GM12873 (cell line): ENCODE results near the gene RAMP3.

Experiments
- TF ChIP-seq, protein P1 (sequence below): IDR thresholded peaks from 2 replicates; pipeline ENCODE4 v1.5.1; 2012; ENCODE audit warnings: low read depth, mild to moderate bottlenecking, moderate library complexity, low read length, control low read depth; ENCODE audit not compliant: insufficient read depth; ENCODE audit errors: missing control alignments

RAMP3 gene

GRCh38 chr7:45157653-45158401 is at the start of gene RAMP3:
Gene RAMP3, plus strand, starts transcription at chr7:45157791. Its CDS starts 38 bp downstream, at chr7:45157829.
- TF ChIP-seq, protein P1, sequence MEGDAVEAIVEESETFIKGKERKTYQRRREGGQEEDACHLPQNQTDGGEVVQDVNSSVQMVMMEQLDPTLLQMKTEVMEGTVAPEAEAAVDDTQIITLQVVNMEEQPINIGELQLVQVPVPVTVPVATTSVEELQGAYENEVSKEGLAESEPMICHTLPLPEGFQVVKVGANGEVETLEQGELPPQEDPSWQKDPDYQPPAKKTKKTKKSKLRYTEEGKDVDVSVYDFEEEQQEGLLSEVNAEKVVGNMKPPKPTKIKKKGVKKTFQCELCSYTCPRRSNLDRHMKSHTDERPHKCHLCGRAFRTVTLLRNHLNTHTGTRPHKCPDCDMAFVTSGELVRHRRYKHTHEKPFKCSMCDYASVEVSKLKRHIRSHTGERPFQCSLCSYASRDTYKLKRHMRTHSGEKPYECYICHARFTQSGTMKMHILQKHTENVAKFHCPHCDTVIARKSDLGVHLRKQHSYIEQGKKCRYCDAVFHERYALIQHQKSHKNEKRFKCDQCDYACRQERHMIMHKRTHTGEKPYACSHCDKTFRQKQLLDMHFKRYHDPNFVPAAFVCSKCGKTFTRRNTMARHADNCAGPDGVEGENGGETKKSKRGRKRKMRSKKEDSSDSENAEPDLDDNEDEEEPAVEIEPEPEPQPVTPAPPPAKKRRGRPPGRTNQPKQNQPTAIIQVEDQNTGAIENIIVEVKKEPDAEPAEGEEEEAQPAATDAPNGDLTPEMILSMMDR = no peak

DNA sequence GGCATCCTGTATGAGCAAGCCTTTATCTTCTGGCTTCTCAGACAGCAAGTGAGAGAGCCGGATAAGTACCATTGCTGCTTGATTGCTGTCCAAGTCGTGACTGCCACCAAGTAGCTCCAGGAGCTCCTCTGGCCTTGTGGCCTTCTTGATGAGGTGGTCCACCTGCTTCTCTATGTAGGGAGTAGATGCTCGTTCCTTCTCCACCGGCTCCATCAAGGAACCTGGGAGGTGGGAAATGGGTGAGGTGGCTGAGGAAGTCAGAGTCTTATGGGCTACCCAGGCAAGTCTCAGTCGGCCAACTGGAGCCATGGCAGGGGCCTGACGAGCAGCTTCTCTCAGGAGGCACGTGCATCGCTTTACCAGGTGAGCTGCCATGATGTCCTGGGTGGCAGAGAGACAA is 48.7 kb upstream of the RAMP3 start:
- TF ChIP-seq, protein P1 = no peak

DNA sequence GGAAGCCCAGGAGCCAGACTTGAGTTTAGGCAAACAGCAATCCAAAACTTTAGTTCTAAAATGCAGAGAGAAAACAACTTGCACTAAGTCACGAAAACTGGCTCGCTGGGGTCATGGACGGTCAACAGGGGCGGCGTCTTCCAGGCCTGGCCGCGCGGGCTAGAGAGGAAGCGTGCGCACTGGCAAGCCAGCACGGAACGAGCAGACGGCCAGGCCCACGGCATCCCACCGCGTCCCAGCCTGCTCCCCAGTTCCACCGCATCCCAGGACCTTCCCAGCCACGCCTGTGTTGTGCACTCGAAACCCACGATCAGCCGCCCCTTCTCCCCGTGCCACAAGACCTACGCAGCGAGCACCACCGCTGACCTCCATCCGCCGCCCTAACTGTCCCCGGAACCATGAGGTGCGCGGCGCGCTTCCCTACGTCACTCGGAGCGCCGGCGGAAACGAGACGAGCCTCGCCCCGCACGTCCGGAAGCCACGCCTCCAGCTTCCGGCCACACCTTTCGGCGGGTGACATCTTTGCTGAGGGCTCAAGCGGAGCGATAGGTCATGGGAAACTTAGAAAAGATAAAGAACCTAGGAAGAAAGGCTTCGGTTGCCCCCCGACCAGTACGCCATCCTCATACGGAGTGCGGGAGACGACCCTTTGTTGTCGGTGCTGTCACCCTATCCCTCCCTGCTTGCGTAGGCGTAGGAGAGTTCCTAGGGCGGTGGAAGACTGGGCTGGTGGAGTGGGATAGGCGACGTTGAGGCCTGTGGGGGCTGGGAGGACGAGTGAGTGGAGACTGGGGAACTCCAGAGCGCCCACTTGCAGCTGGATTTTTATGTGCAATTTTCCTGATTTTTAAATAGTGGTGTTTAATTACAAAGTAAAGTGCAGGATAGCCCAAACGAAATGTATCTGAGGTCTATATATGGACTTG is 46.0 kb upstream of the RAMP3 start, which contains the start of gene TBRG4:
Gene TBRG4 (minus strand): TSS at position 400 of the 926 bp plus-strand sequence. CDS start 2,460 bp downstream, outside the sequence.
- TF ChIP-seq, protein P1 = peak; percentile 21

GRCh38 chr7:45112648-45113047 is 44.9 kb upstream of the RAMP3 start:
- TF ChIP-seq, protein P1 = no peak

DNA sequence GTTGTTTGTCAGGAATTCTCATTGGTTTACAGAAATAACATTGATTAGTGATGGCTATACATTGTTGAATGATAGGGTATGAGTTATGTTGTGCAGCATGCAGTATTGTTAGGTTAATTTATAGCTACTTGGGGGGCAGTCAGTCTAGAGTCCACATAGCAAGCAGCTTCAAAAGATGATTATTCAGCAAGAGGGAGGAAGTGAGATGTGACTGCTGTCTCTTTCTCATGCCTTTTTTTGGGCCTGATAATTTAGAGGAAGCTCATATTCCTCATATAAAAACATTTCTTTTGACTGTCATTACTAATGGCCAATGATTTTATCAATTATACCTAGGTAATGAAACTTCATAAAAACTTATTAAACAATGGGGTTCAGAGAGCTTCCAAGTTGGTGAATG is 42.7 kb upstream of the RAMP3 start:
- TF ChIP-seq, protein P1 = no peak

- TF ChIP-seq, protein P1 = no peak
These were observed 41.5 kb upstream of the RAMP3 start for GRCh38 chr7:45116048-45116447.

GRCh38 chr7:45117582-45117981 is 40.0 kb upstream of the RAMP3 start:
- TF ChIP-seq, protein P1 = no peak
